Astrocyte (in vitro differentiated cells and primary cell): ENCODE results near the gene POU6F2.

ENCODE experiments used
- CTCF ChIP-seq: IDR thresholded peaks from 2 replicates; pipeline ENCODE4 v1.5.1; 2011; ENCODE audit warnings: low read depth, mild to moderate bottlenecking, inconsistent platforms, low read length, moderate library complexity; ENCODE audit not compliant: insufficient read depth
- EZH2 ChIP-seq: IDR thresholded peaks from 2 replicates; pipeline ENCODE4 v1.6.1; 2012; ENCODE audit warnings: mild to moderate bottlenecking, low read length, inconsistent platforms; ENCODE audit not compliant: insufficient read depth

GRCh38 chr7:39317896-39318295, 340.2 kb downstream of the POU6F2 start:
- TF ChIP-seq CTCF (no peak), EZH2 (no peak)
